ENCODE data around the gene UBE4A. TPM values are rescaled to one million over a fixed set of nuclear protein-coding genes. Genes with fewer than 3 reads are reported as not detected.
A peak's percentile ranks its signal among the peaks of the same experiment; 100 is the strongest.

Gene UBE4A, protein sequence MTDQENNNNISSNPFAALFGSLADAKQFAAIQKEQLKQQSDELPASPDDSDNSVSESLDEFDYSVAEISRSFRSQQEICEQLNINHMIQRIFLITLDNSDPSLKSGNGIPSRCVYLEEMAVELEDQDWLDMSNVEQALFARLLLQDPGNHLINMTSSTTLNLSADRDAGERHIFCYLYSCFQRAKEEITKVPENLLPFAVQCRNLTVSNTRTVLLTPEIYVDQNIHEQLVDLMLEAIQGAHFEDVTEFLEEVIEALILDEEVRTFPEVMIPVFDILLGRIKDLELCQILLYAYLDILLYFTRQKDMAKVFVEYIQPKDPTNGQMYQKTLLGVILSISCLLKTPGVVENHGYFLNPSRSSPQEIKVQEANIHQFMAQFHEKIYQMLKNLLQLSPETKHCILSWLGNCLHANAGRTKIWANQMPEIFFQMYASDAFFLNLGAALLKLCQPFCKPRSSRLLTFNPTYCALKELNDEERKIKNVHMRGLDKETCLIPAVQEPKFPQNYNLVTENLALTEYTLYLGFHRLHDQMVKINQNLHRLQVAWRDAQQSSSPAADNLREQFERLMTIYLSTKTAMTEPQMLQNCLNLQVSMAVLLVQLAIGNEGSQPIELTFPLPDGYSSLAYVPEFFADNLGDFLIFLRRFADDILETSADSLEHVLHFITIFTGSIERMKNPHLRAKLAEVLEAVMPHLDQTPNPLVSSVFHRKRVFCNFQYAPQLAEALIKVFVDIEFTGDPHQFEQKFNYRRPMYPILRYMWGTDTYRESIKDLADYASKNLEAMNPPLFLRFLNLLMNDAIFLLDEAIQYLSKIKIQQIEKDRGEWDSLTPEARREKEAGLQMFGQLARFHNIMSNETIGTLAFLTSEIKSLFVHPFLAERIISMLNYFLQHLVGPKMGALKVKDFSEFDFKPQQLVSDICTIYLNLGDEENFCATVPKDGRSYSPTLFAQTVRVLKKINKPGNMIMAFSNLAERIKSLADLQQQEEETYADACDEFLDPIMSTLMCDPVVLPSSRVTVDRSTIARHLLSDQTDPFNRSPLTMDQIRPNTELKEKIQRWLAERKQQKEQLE
- 26.0 and 26.1 TPM in 2 replicates for polyA plus RNA-seq (2013)

DNA sequence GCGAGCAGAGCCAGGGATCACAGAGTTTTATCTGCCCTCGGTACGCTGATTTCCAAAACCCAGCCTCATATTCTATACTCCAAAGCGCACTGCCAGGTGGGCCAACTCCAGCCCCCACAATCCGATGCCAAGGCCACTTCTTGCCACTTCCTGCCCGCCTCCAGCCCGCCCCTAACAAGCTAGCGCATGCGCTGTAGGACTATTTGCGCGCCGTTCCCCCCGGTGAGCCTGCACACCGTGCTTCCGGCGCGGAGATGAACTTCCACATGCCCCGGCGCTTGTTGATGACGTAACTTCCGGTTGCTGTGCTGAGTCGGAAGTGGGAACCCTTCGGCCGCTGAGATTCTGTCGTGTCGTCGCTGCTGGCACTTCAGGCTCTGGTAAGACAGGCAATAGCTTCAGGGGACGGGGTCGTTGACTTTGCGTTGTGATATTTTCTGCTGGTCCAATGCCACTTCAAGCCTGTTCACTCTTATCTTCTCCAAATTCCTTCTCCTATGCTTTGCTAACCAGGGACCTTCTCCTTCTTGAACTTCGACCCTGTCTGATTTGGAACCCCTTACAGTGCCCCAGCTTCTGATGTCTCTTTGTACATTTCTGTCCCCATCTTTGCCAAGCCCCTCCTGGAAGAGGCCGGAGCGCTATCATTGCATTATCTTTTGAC, at the start of gene UBE4A:
TSS of gene UBE4A (plus strand) at position 306 of the 664 bp plus-strand sequence. CDS start 5,481 bp downstream, outside the sequence.
- WGBS (ENCODE audit: extremely low coverage, insufficient coverage, insufficient read length): no CpG with 5 or more reads among the region's 33 CpGs
- peak within 1 kb of the TSS; percentile 83 for H3K4me2 ChIP-seq (ENCODE audit: low read length)
- peaks cover 2% of the 10 kb centered on the region for H3K79me1 ChIP-seq (ENCODE audit: low read length)
- no peak within 1 kb of the TSS for H3K23ac ChIP-seq (ENCODE audit: low read length)
- peak within 1 kb of the TSS; percentile 87 for H3K4me3 ChIP-seq (ENCODE audit: low read depth, low read length)
- H2AFZ ChIP-seq (ENCODE audit: insufficient read depth, low read length, poor library complexity): peak within 1 kb of the TSS; percentile 91
- no peaks in the 10 kb centered on the region for H3K9me3 ChIP-seq (ENCODE audit: insufficient read depth, low read depth, low read length)
- H2BK120ac ChIP-seq (ENCODE audit: insufficient read depth, low read length, poor library complexity): no peak within 1 kb of the TSS
- H2AK5ac ChIP-seq (ENCODE audit: low read length): no peak within 1 kb of the TSS
- H3K14ac ChIP-seq (ENCODE audit: low read length): peak within 1 kb of the TSS; percentile 32
- H4K8ac ChIP-seq (ENCODE audit: low read depth, low read length): peak within 1 kb of the TSS; percentile 95
- H2BK5ac ChIP-seq (ENCODE audit: low read depth, low read length, poor library complexity): no peak within 1 kb of the TSS
- H2BK12ac ChIP-seq (ENCODE audit: low read length): no peak within 1 kb of the TSS
- no peak within 1 kb of the TSS for H3K27ac ChIP-seq (ENCODE audit: low read depth, low read length)
- peak within 1 kb of the TSS; percentile 89 for H3K9ac ChIP-seq (ENCODE audit: low read length)
- peak within 1 kb of the TSS; percentile 72 for H4K91ac ChIP-seq (ENCODE audit: low read depth, low read length)
- H3K4me1 ChIP-seq (ENCODE audit: control insufficient read depth in 1 of 2, insufficient read depth in 2 of 2, low read length in 2 of 2): peaks cover 2 to 3% of the 10 kb centered on the region in 2 experiments
- H4K12ac ChIP-seq (ENCODE audit: low read depth, low read length): peak within 1 kb of the TSS; percentile 82
- no peak within 1 kb of the TSS for H3K18ac ChIP-seq (ENCODE audit: low read length)
- H3K36me3 ChIP-seq (ENCODE audit: control insufficient read depth in 1 of 2, insufficient read depth in 2 of 2, low read length in 2 of 2): peaks cover 0 to 3% of the 10 kb centered on the region in 2 experiments
- no peaks in the 10 kb centered on the region for H3K79me2 ChIP-seq (ENCODE audit: control insufficient read depth, insufficient read depth, low read length, poor library complexity)
- H3K4ac ChIP-seq (ENCODE audit: low read depth, low read length): peak within 1 kb of the TSS; percentile 46
- peak; percentile 97 to 100 for DNase-seq
- peaks cover 2% of the 10 kb centered on the region for H3K27me3 ChIP-seq (ENCODE audit: insufficient read depth, low read length)

DNA sequence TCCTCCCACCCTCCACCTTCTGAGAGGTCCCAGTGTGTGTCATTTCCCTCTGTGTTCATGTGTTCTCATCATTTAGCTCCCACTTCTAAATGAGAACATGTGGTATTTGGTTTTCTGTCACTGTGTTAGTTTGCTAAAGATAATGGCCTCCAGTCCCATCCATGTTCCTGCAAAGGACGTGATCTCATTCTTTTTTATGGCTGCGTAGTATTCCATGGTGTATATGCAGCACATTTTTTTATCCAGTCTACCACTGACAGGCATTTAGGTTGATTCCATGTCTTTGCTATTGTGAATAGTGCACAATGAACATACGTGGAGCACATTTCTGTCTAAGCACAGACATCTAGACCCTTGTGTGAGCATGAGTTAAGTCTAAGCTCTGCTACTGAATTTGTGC, 49.1 kb upstream of the UBE4A start:
- Histone ChIP-seq H3K27ac (ENCODE audit: low read depth, low read length) (no peak overlapping the region), H2BK5ac (ENCODE audit: low read depth, low read length, poor library complexity) (no peak overlapping the region), H4K8ac (ENCODE audit: low read depth, low read length) (no peak overlapping the region), H3K4ac (ENCODE audit: low read depth, low read length) (no peak overlapping the region), H2BK12ac (ENCODE audit: low read length) (no peak overlapping the region), H2AK5ac (ENCODE audit: low read length) (no peak overlapping the region), H3K79me1 (ENCODE audit: low read length) (no peaks in the 10 kb centered on the region), H3K4me3 (ENCODE audit: low read depth, low read length) (no peak overlapping the region), H3K9me3 (ENCODE audit: insufficient read depth, low read depth, low read length) (peaks cover 4% of the 10 kb centered on the region), H3K27me3 (ENCODE audit: insufficient read depth, low read length) (no peaks in the 10 kb centered on the region), H3K14ac (ENCODE audit: low read length) (no peak overlapping the region), H4K91ac (ENCODE audit: low read depth, low read length) (no peak overlapping the region), H3K18ac (ENCODE audit: low read length) (no peak overlapping the region), H4K12ac (ENCODE audit: low read depth, low read length) (no peak overlapping the region), H3K4me2 (ENCODE audit: low read length) (no peak overlapping the region), H2BK120ac (ENCODE audit: insufficient read depth, low read length, poor library complexity) (no peak overlapping the region), H3K9ac (ENCODE audit: low read length) (no peak overlapping the region), H3K79me2 (ENCODE audit: control insufficient read depth, insufficient read depth, low read length, poor library complexity) (no peaks in the 10 kb centered on the region), H3K4me1 (ENCODE audit: control insufficient read depth in 1 of 2, insufficient read depth in 2 of 2, low read length in 2 of 2) (peaks cover 0 to 2% of the 10 kb centered on the region in 2 experiments), H3K36me3 (ENCODE audit: control insufficient read depth in 1 of 2, insufficient read depth in 2 of 2, low read length in 2 of 2) (no peaks in the 10 kb centered on the region), H2AFZ (ENCODE audit: insufficient read depth, low read length, poor library complexity) (no peak overlapping the region), H3K23ac (ENCODE audit: low read length) (no peak overlapping the region)
- no peak for DNase-seq
- WGBS (ENCODE audit: extremely low coverage, insufficient coverage, insufficient read length): no CpG with 5 or more reads among the region's 3 CpGs

DNA sequence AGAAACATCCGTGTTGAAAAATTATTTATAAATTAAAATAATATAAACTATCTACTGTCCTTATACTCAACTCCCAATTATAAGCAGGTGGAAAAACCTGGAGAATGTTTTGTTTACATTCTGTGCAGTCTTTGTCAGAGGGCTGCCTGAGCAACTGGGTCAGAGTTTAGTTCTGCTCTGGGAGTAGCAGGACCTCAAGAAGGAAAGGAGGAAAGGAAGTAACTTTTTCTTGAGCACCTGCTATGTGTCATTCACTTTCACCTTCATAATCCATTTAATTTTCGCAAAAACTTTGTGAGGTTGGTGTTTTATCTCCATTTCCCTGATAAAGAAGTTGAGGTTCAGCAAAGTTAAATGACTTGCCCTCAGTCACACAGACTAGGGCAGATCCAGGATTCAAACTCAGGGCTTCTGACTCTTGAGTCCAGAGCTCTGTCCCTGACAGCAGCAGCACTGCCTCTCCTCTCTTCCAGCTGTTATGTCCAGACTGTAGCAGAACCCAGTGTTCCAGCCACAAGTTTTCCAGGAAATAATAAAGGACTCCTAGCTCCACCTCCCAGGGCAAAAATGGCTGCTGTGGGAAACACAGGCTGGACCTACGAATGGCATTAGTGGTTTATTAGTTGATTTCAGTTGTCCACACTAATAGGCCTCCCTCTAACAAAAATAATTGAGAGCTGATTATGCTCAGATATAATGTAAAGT, 48.5 kb upstream of the UBE4A start:
- Histone ChIP-seq H4K12ac (ENCODE audit: low read depth, low read length) (no peak overlapping the region), H3K4ac (ENCODE audit: low read depth, low read length) (no peak overlapping the region), H3K4me3 (ENCODE audit: low read depth, low read length) (no peak overlapping the region), H3K14ac (ENCODE audit: low read length) (no peak overlapping the region), H3K27ac (ENCODE audit: low read depth, low read length) (no peak overlapping the region), H3K4me1 (ENCODE audit: control insufficient read depth in 1 of 2, insufficient read depth in 2 of 2, low read length in 2 of 2) (peaks cover 0 to 3% of the 10 kb centered on the region in 2 experiments), H3K9me3 (ENCODE audit: insufficient read depth, low read depth, low read length) (peaks cover 4% of the 10 kb centered on the region), H2AK5ac (ENCODE audit: low read length) (no peak overlapping the region), H3K4me2 (ENCODE audit: low read length) (no peak overlapping the region), H2AFZ (ENCODE audit: insufficient read depth, low read length, poor library complexity) (no peak overlapping the region), H4K8ac (ENCODE audit: low read depth, low read length) (no peak overlapping the region), H3K18ac (ENCODE audit: low read length) (no peak overlapping the region), H2BK120ac (ENCODE audit: insufficient read depth, low read length, poor library complexity) (no peak overlapping the region), H3K79me2 (ENCODE audit: control insufficient read depth, insufficient read depth, low read length, poor library complexity) (no peaks in the 10 kb centered on the region), H3K23ac (ENCODE audit: low read length) (no peak overlapping the region), H3K27me3 (ENCODE audit: insufficient read depth, low read length) (no peaks in the 10 kb centered on the region), H2BK12ac (ENCODE audit: low read length) (no peak overlapping the region), H3K79me1 (ENCODE audit: low read length) (no peaks in the 10 kb centered on the region), H3K36me3 (ENCODE audit: control insufficient read depth in 1 of 2, insufficient read depth in 2 of 2, low read length in 2 of 2) (no peaks in the 10 kb centered on the region), H4K91ac (ENCODE audit: low read depth, low read length) (no peak overlapping the region), H3K9ac (ENCODE audit: low read length) (no peak overlapping the region), H2BK5ac (ENCODE audit: low read depth, low read length, poor library complexity) (no peak overlapping the region)
- no peak for DNase-seq
- WGBS (ENCODE audit: extremely low coverage, insufficient coverage, insufficient read length): no CpG with 5 or more reads among the region's 3 CpGs
